Mesothelial cell of epicardium (in vitro differentiated cells): ENCODE measurements around the gene KAZN. TPM values are rescaled to one million over a fixed set of nuclear protein-coding genes. Genes with fewer than 3 reads are reported as not detected.

Source experiments
- DNase-seq, 2 experiments: peaks; one replicate each; pipeline ENCODE4 v3.0.0; 2021; ENCODE audit warnings: low spot score in 2 of 2; ENCODE audit not compliant: unreplicated experiment in 2 of 2
- H3K27ac Mint-ChIP-seq: 2 replicates; pipeline ENCODE4 v1.8.0; 2021; ENCODE audit warnings: mixed read lengths
- H3K27me3 Mint-ChIP-seq: 2 replicates; pipeline ENCODE4 v1.8.0; 2021; ENCODE audit warnings: low read depth, mixed read lengths
- H3K36me3 Mint-ChIP-seq: 2 replicates; pipeline ENCODE4 v1.8.0; 2021; ENCODE audit warnings: mixed read lengths
- H3K4me1 Mint-ChIP-seq: 2 replicates; pipeline ENCODE4 v1.8.0; 2021; ENCODE audit warnings: mixed read lengths
- H3K4me3 Mint-ChIP-seq: 2 replicates; pipeline ENCODE4 v1.8.0; 2021; ENCODE audit warnings: mild to moderate bottlenecking, moderate library complexity, mixed read lengths
- H3K9me3 Mint-ChIP-seq: 2 replicates; pipeline ENCODE4 v1.8.0; 2021; ENCODE audit warnings: mixed read lengths
- total RNA-seq: library from RNA; stranded (reverse); gene quantifications from 3 replicates; pipeline ENCODE4 v1.2.1, GENCODE V29; 2021
- TF ChIP-seq, protein P1 (sequence below): fragments of 200-600 bp; sonication (generic); IDR thresholded peaks from one replicate; pipeline ENCODE4 v1.5.0; 2021; ENCODE audit warnings: antibody characterized with exemption; ENCODE audit not compliant: unreplicated experiment

KAZN gene
- total RNA-seq, 1 donor from 2014 or later = 38.4 TPM

GRCh38 chr1:15058261-15058660 lies 459.8 kb downstream of the KAZN start:
- H3K4me3 Mint-ChIP-seq = no peak overlapping the region
- H3K27me3 Mint-ChIP-seq = no peaks in the 10 kb centered on the region
- H3K27ac Mint-ChIP-seq = no peak overlapping the region
- H3K4me1 Mint-ChIP-seq = no peaks in the 10 kb centered on the region
- TF ChIP-seq, protein P1, sequence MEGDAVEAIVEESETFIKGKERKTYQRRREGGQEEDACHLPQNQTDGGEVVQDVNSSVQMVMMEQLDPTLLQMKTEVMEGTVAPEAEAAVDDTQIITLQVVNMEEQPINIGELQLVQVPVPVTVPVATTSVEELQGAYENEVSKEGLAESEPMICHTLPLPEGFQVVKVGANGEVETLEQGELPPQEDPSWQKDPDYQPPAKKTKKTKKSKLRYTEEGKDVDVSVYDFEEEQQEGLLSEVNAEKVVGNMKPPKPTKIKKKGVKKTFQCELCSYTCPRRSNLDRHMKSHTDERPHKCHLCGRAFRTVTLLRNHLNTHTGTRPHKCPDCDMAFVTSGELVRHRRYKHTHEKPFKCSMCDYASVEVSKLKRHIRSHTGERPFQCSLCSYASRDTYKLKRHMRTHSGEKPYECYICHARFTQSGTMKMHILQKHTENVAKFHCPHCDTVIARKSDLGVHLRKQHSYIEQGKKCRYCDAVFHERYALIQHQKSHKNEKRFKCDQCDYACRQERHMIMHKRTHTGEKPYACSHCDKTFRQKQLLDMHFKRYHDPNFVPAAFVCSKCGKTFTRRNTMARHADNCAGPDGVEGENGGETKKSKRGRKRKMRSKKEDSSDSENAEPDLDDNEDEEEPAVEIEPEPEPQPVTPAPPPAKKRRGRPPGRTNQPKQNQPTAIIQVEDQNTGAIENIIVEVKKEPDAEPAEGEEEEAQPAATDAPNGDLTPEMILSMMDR = no peak
- peaks cover 5% of the 10 kb centered on the region for H3K9me3 Mint-ChIP-seq
- DNase-seq = no peak
- H3K36me3 Mint-ChIP-seq = peaks cover 35% of the 10 kb centered on the region

- TF ChIP-seq, protein P1 = no peak
- no peaks in the 10 kb centered on the region for H3K27me3 Mint-ChIP-seq
- H3K4me3 Mint-ChIP-seq = no peak overlapping the region
- H3K36me3 Mint-ChIP-seq = peaks cover 48% of the 10 kb centered on the region
- no peak overlapping the region for H3K27ac Mint-ChIP-seq
- DNase-seq = no peak
- H3K4me1 Mint-ChIP-seq = no peaks in the 10 kb centered on the region
- peaks cover 5% of the 10 kb centered on the region for H3K9me3 Mint-ChIP-seq
Measured at GRCh38 chr1:15060104-15060503, 461.6 kb downstream of the KAZN start.

DNA sequence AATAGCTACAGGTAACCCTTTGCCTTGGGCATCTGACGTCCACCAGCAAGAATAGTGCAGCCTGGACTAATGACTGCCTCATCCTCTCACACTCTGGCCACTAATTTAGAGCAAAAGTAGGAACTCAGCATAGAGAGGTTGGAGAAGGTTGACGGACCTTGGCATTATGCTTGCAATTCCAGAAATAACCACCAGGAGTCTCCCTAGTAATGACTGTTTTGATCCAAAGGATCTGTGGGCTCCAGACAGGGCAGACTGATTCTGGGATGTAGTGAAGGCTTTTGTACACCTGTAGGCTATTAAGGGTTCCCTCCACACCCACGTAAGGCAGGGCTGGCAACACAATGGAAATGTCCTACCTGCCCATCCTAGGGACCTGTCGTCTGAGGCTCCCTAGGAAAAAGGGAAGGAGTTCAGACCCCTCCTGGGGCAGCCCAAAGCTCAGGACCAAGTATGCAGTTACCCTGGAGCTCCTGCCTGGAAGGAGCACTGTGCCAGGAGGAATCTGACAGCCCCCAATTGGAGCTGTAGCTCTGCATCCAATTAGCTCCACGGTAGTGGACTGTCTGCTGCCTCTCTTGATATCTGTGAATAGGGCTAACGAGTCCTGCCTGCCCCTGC lies 464.1 kb downstream of the KAZN start:
- DNase-seq = no peak
- Mint-ChIP-seq H3K27ac (no peak overlapping the region), H3K4me3 (no peak overlapping the region), H3K9me3 (peaks cover 5% of the 10 kb centered on the region), H3K4me1 (peaks cover 3% of the 10 kb centered on the region), H3K27me3 (no peaks in the 10 kb centered on the region), H3K36me3 (peaks cover 59% of the 10 kb centered on the region)
- TF ChIP-seq, protein P1 = peak; percentile 95

DNA sequence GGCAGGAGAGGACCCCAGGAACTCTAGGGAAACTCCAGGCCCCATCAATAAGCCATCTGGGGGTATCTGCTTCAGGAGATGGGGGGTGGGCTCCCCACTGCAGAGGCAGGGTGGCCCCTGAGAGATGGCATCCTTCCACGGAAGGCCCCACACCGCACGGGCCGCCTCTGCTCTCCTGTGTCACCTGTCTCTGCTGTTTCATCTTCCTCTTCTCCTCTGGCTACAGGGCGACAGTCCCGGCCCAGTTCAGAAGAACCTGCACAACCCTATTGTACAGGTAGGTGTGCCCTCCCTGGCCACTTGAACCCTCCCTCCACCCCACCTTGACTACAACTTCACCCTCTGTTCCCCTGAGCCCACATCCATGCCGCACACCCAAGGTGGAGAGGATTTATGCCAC lies 464.9 kb downstream of the KAZN start:
- peaks cover 5% of the 10 kb centered on the region for H3K9me3 Mint-ChIP-seq
- H3K4me3 Mint-ChIP-seq = no peak overlapping the region
- no peaks in the 10 kb centered on the region for H3K27me3 Mint-ChIP-seq
- no peak for DNase-seq
- TF ChIP-seq, protein P1 = no peak
- no peak overlapping the region for H3K27ac Mint-ChIP-seq
- peaks cover 3% of the 10 kb centered on the region for H3K4me1 Mint-ChIP-seq
- peaks cover 57% of the 10 kb centered on the region for H3K36me3 Mint-ChIP-seq

- H3K27me3 Mint-ChIP-seq = no peaks in the 10 kb centered on the region
- peaks cover 5% of the 10 kb centered on the region for H3K9me3 Mint-ChIP-seq
- H3K4me3 Mint-ChIP-seq = no peak overlapping the region
- peaks cover 3% of the 10 kb centered on the region for H3K4me1 Mint-ChIP-seq
- H3K36me3 Mint-ChIP-seq = peaks cover 57% of the 10 kb centered on the region
- no peak for DNase-seq
- H3K27ac Mint-ChIP-seq = no peak overlapping the region
- TF ChIP-seq, protein P1 = no peak
Measured at GRCh38 chr1:15063783-15064182, 465.3 kb downstream of the KAZN start.
